K562 (cell line): Measurements from ENCODE around the gene PPP1CA. TPM values are rescaled to one million over a fixed set of nuclear protein-coding genes. Genes with fewer than 3 reads are reported as not detected.

ENCODE experiments used
- BRCA1 ChIP-seq, 2 experiments: fragments of 450-650 bp in 1 of 2; sonication (generic) in 1 of 2; formaldehyde crosslinking in 1 of 2; IDR thresholded peaks; 2 replicates each; pipeline versions ENCODE4 v1.5.0 to v1.6.1; 2017 to 2020; ENCODE audit warnings: mild to moderate bottlenecking in 1 of 2, missing genetic modification reagents in 1 of 2
- CHD1 ChIP-seq: fragments of 200-600 bp; sonication (generic); IDR thresholded peaks from one replicate; pipeline ENCODE4 v1.6.1; 2012; ENCODE audit warnings: mild to moderate bottlenecking, moderate library complexity, low read length, inconsistent platforms
- EZH2 ChIP-seq: IDR thresholded peaks from 2 replicates; pipeline ENCODE4 v1.6.1; 2012; ENCODE audit warnings: low read depth, mild to moderate bottlenecking, inconsistent platforms, low read length, borderline replicate concordance
- HNRNPH1 ChIP-seq: fragments of 200-400 bp; formaldehyde crosslinking; optimal IDR thresholded peaks from 2 replicates; pipeline ENCODE3; 2017; ENCODE audit warnings: low read depth, mild to moderate bottlenecking, low read length, moderate library complexity
- MBD2 ChIP-seq: sonication (generic); IDR thresholded peaks from 2 replicates; pipeline ENCODE4 v1.6.1; 2016; ENCODE audit warnings: low read depth, borderline replicate concordance
- NFXL1 ChIP-seq: fragments of 450-650 bp; formaldehyde crosslinking; IDR thresholded peaks from 2 replicates; pipeline ENCODE4 v1.4.0; 2021; ENCODE audit warnings: mild to moderate bottlenecking
- NRF1 ChIP-seq, 2 experiments: fragments of 450-650 bp; IDR thresholded peaks in 1 of 2; conservative IDR thresholded peaks in 1 of 2; 2 replicates each; pipeline ENCODE4 v1.6.1; 2014; ENCODE audit warnings: mild to moderate bottlenecking in 2 of 2
- PHTF2 ChIP-seq: fragments of 250-450 bp; sonication (Bioruptor Pico); IDR thresholded peaks from 2 replicates; pipeline ENCODE4 v1.5.0; 2021; ENCODE audit warnings: mild to moderate bottlenecking
- RB1 ChIP-seq: fragments of 450-650 bp; IDR thresholded peaks from 2 replicates; pipeline ENCODE4 v1.6.1; 2017; ENCODE audit warnings: low read depth, mild to moderate bottlenecking
- TBP ChIP-seq: optimal IDR thresholded peaks from 2 replicates; pipeline ENCODE3; 2011; ENCODE audit warnings: low read depth, low read length, improper control_type of control experiment
- TCF3 ChIP-seq: sonication (generic); formaldehyde crosslinking; IDR thresholded peaks from 2 replicates; pipeline ENCODE4 v1.4.0; 2020; ENCODE audit warnings: mild to moderate bottlenecking, missing genetic modification reagents
- TSC22D4 ChIP-seq: fragments of 450-650 bp; IDR thresholded peaks from 2 replicates; pipeline ENCODE4 v1.6.1; 2016; ENCODE audit warnings: missing genetic modification characterization, missing biosample characterization, control low read depth
- ZC3H4 ChIP-seq: sonication (generic); formaldehyde crosslinking; IDR thresholded peaks from 2 replicates; pipeline ENCODE4 v1.9.0; 2021; ENCODE audit warnings: missing genetic modification reagents, borderline replicate concordance
- ZNF408 ChIP-seq: fragments of 250-450 bp; sonication (Bioruptor Pico); IDR thresholded peaks from 2 replicates; pipeline ENCODE4 v1.4.0; 2020; ENCODE audit warnings: low read depth, mild to moderate bottlenecking, moderate library complexity
- polyA plus RNA-seq, 8 experiments: library from polyadenylated mRNA; depleted of rRNA in 4 of 8; stranded (reverse) in 5 of 8; unstranded in 3 of 8; fragments of >200 nt; fragmentation: Nextera tagmentation in 2 of 8; fragmentation: Illumina TruSeq in 1 of 8; extraction: Ambion mirVana in 2 of 8; extraction: Trizol in 1 of 8; gene quantifications; 2 replicates each; pipeline versions ENCODE4 v1.2.1 to v1.2.3, GENCODE V29; 2011 to 2014; ENCODE audit warnings: inconsistent platforms in 1 of 8, missing spikeins in 1 of 8
- total RNA-seq, 7 experiments: library from RNA; depleted of rRNA in 6 of 7; stranded (reverse); fragments of >200 nt in 6 of 7; fragmentation: Illumina TruSeq in 2 of 7; extraction: Trizol in 2 of 7; gene quantifications; 2 replicates each; pipeline versions ENCODE4 v1.2.1 to v1.2.3, GENCODE V29; 2011 to 2021; ENCODE audit warnings: low replicate concordance in 1 of 7
- TF ChIP-seq, protein P1 (sequence below): fragments of 450-650 bp; IDR thresholded peaks from 2 replicates; pipeline ENCODE4 v1.6.1; 2017; ENCODE audit warnings: mild to moderate bottlenecking, moderate library complexity
- TF ChIP-seq, protein P2 (sequence below): fragments of 450-650 bp; formaldehyde crosslinking; IDR thresholded peaks from 2 replicates; pipeline ENCODE4 v1.4.0; 2020; ENCODE audit warnings: mild to moderate bottlenecking, moderate library complexity
- TF ChIP-seq, protein P3 (sequence below): fragments of 250-450 bp; sonication (Bioruptor Pico); IDR thresholded peaks from 2 replicates; pipeline ENCODE4 v1.5.0; 2021; ENCODE audit warnings: mild to moderate bottlenecking, borderline replicate concordance
- TF ChIP-seq, protein P4 (sequence below): sonication (generic); formaldehyde crosslinking; IDR thresholded peaks from 2 replicates; pipeline ENCODE4 v1.8.0; 2022; ENCODE audit warnings: missing genetic modification reagents, mild to moderate bottlenecking, moderate library complexity, borderline replicate concordance
- TF ChIP-seq, protein P5 (sequence below), 2 experiments: IDR thresholded peaks; 2 replicates each; pipeline ENCODE4 v1.6.1; 2012; ENCODE audit warnings: improper control_type of control experiment in 2 of 2, low read depth in 2 of 2, low read length in 2 of 2, borderline replicate concordance in 1 of 2

Gene PPP1CA
- total and polyA plus RNA-seq, 9 of the 15 experiments (the other 6 are each of a cell fraction or from before 2014, with no cell fraction given) = 18.2 to 242 (median 188) TPM

DNA sequence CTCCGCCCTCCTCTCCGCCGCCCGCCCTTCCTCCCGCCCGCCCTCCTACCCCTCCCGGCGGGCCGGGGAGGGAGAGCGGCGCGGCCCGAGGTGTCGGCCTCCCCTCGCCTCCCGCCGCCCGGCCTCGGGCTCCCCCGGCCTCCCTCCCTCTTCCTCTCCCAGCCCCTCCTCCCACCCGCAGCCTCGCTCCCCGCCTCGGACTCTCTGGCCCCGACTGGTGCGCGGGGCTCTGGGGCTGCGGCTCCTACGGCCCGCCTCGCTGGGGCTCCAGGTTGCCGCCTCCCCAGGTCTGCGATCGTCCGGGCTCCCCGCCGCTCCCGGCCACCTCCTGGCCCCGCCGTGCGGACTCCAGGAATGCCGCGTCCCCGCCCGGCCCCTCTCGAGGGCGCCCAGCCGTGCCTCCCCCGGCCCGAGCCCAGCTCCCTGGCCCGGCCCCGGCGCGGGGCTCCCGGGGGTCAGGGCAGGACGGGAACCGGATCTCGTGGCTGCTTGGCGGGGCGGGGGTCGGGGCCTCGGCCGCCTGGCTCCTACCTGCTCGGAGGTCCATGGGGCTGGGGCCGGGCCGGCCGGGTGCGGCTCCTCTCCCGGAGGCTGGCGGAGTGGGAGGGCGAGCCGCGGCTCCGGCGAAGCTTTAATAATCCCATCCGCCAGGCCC, 28.5 kb downstream of the PPP1CA start, which contains the start of gene CLCF1 (continued):
- no peak for TF ChIP-seq NFXL1
- 0 out of 2 replicates have a peak, but pooled peaks have one; percentile 25 for TF ChIP-seq RB1
- no peak for TF ChIP-seq HNRNPH1
- TF ChIP-seq EZH2 = no peak
- TF ChIP-seq BRCA1 (IDR thresholded peaks at IDR 0.05) = no peak
- no peak for TF ChIP-seq BRCA1 (CRISPR knock-in tag; IDR thresholded peaks at IDR 0.05)
- no peak for TF ChIP-seq TCF3 (CRISPR knock-in tag)
- TF ChIP-seq, protein P1, sequence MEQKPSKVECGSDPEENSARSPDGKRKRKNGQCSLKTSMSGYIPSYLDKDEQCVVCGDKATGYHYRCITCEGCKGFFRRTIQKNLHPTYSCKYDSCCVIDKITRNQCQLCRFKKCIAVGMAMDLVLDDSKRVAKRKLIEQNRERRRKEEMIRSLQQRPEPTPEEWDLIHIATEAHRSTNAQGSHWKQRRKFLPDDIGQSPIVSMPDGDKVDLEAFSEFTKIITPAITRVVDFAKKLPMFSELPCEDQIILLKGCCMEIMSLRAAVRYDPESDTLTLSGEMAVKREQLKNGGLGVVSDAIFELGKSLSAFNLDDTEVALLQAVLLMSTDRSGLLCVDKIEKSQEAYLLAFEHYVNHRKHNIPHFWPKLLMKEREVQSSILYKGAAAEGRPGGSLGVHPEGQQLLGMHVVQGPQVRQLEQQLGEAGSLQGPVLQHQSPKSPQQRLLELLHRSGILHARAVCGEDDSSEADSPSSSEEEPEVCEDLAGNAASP = no peak
- TF ChIP-seq, protein P2, sequence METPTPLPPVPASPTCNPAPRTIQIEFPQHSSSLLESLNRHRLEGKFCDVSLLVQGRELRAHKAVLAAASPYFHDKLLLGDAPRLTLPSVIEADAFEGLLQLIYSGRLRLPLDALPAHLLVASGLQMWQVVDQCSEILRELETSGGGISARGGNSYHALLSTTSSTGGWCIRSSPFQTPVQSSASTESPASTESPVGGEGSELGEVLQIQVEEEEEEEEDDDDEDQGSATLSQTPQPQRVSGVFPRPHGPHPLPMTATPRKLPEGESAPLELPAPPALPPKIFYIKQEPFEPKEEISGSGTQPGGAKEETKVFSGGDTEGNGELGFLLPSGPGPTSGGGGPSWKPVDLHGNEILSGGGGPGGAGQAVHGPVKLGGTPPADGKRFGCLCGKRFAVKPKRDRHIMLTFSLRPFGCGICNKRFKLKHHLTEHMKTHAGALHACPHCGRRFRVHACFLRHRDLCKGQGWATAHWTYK (CRISPR knock-in tag) = 0 out of 2 replicates have a peak, but pooled peaks have one; percentile 15
- no peak for TF ChIP-seq TBP
- no peak for TF ChIP-seq TSC22D4 (tag)
- peak; percentile 80; the same call in 1 of the 2 replicates for TF ChIP-seq ZC3H4 (CRISPR knock-in tag)
- TF ChIP-seq, protein P3, sequence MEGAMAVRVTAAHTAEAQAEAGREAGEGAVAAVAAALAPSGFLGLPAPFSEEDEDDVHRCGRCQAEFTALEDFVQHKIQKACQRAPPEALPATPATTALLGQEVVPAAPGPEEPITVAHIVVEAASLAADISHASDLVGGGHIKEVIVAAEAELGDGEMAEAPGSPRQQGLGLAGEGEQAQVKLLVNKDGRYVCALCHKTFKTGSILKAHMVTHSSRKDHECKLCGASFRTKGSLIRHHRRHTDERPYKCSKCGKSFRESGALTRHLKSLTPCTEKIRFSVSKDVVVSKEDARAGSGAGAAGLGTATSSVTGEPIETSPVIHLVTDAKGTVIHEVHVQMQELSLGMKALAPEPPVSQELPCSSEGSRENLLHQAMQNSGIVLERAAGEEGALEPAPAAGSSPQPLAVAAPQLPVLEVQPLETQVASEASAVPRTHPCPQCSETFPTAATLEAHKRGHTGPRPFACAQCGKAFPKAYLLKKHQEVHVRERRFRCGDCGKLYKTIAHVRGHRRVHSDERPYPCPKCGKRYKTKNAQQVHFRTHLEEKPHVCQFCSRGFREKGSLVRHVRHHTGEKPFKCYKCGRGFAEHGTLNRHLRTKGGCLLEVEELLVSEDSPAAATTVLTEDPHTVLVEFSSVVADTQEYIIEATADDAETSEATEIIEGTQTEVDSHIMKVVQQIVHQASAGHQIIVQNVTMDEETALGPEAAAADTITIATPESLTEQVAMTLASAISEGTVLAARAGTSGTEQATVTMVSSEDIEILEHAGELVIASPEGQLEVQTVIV = no peak
- TF ChIP-seq PHTF2 (CRISPR knock-in tag) = no peak
- TF ChIP-seq, protein P4, sequence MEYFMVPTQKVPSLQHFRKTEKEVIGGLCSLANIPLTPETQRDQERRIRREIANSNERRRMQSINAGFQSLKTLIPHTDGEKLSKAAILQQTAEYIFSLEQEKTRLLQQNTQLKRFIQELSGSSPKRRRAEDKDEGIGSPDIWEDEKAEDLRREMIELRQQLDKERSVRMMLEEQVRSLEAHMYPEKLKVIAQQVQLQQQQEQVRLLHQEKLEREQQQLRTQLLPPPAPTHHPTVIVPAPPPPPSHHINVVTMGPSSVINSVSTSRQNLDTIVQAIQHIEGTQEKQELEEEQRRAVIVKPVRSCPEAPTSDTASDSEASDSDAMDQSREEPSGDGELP (CRISPR knock-in tag) = no peak
- peak; percentile 27 for TF ChIP-seq CHD1
- TF ChIP-seq ZNF408 (CRISPR knock-in tag) = no peak
- TF ChIP-seq MBD2 = 0 out of 2 replicates have a peak, but pooled peaks have one; percentile 5
- TF ChIP-seq NRF1 (conservative IDR thresholded peaks at IDR 0.05 in 1 of 2, IDR thresholded peaks at IDR 0.05 in 1 of 2) = peak in 1 of 2 experiments; percentile 24; a peak in 2 of 4 replicates
- TF ChIP-seq, protein P5, sequence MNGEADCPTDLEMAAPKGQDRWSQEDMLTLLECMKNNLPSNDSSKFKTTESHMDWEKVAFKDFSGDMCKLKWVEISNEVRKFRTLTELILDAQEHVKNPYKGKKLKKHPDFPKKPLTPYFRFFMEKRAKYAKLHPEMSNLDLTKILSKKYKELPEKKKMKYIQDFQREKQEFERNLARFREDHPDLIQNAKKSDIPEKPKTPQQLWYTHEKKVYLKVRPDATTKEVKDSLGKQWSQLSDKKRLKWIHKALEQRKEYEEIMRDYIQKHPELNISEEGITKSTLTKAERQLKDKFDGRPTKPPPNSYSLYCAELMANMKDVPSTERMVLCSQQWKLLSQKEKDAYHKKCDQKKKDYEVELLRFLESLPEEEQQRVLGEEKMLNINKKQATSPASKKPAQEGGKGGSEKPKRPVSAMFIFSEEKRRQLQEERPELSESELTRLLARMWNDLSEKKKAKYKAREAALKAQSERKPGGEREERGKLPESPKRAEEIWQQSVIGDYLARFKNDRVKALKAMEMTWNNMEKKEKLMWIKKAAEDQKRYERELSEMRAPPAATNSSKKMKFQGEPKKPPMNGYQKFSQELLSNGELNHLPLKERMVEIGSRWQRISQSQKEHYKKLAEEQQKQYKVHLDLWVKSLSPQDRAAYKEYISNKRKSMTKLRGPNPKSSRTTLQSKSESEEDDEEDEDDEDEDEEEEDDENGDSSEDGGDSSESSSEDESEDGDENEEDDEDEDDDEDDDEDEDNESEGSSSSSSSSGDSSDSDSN (IDR thresholded peaks at IDR 0.05; ENCODE audit: borderline replicate concordance in 1 of 2, low read depth in 2 of 2, low read length in 2 of 2) = peak in 1 of 2 experiments; percentile 67; a peak in 1 of 4 replicates
